Vagina (tissue), 2 donors: ENCODE results near the gene DHRS2. TPM values are rescaled to one million over a fixed set of nuclear protein-coding genes. Genes with fewer than 3 reads are reported as not detected.

Source experiments
- DNase-seq, 2 donors: peaks; one replicate each; pipeline ENCODE4 v3.0.0-alpha.2; 2017; ENCODE audit errors: extremely low spot score in 2 of 2
- H3K27ac ChIP-seq: fragments of 200-600 bp; sonication (generic); one replicate; pipeline ENCODE4 v1.5.1; 2019
- H3K27me3 ChIP-seq: fragments of 200-600 bp; sonication (generic); one replicate; pipeline ENCODE4 v1.5.1; 2019
- H3K36me3 ChIP-seq, 2 donors: fragments of 200-600 bp; sonication (generic); one replicate each; pipeline ENCODE4 v1.5.1; 2017 to 2019
- H3K4me1 ChIP-seq: fragments of 200-600 bp; sonication (generic); one replicate; pipeline ENCODE4 v1.5.1; 2019
- H3K4me3 ChIP-seq, 2 donors: fragments of 200-600 bp; sonication (generic); 1 replicate in 1 of 2; 2 replicates in 1 of 2; pipeline ENCODE4 v1.5.1; 2016 to 2019
- H3K9me3 ChIP-seq: fragments of 200-600 bp; sonication (generic); one replicate; pipeline ENCODE4 v1.5.1; 2019
- CTCF ChIP-seq, 3 experiments: fragments of 450-650 bp in 2 of 3; fragments of 200-600 bp in 1 of 3; sonication (generic) in 1 of 3; IDR thresholded peaks; one replicate each; pipeline ENCODE4 v1.5.1; 2017 to 2019; ENCODE audit warnings: antibody characterized with exemption in 3 of 3, mild to moderate bottlenecking in 2 of 3, moderate library complexity in 2 of 3
- POLR2A ChIP-seq, 2 donors: fragments of 450-650 bp; IDR thresholded peaks; one replicate each; pipeline ENCODE4 v1.6.1; 2017; ENCODE audit warnings: antibody characterized with exemption in 2 of 2, mild to moderate bottlenecking in 2 of 2, moderate library complexity in 2 of 2
- POLR2AphosphoS5 ChIP-seq, 2 donors: sonication (generic); formaldehyde crosslinking; IDR thresholded peaks; one replicate each; pipeline ENCODE4 v1.9.0; 2017; ENCODE audit warnings: antibody characterized with exemption in 2 of 2, mild to moderate bottlenecking in 2 of 2, low read depth in 1 of 2; ENCODE audit not compliant: insufficient read depth in 1 of 2
- intact Hi-C: fragments of 100-400 bp; cut with DNase I; formaldehyde crosslinking; loops from one replicate; pipeline ENCODE4 v1.15.1; 2023
- total RNA-seq: library from RNA; depleted of rRNA; stranded (reverse); fragments of >200 nt; gene quantifications from one replicate; pipeline ENCODE4 v1.2.3, GENCODE V29; 2016

Gene DHRS2
- total RNA-seq, 1 donor from 2014 or later: 0.25 TPM

DNA sequence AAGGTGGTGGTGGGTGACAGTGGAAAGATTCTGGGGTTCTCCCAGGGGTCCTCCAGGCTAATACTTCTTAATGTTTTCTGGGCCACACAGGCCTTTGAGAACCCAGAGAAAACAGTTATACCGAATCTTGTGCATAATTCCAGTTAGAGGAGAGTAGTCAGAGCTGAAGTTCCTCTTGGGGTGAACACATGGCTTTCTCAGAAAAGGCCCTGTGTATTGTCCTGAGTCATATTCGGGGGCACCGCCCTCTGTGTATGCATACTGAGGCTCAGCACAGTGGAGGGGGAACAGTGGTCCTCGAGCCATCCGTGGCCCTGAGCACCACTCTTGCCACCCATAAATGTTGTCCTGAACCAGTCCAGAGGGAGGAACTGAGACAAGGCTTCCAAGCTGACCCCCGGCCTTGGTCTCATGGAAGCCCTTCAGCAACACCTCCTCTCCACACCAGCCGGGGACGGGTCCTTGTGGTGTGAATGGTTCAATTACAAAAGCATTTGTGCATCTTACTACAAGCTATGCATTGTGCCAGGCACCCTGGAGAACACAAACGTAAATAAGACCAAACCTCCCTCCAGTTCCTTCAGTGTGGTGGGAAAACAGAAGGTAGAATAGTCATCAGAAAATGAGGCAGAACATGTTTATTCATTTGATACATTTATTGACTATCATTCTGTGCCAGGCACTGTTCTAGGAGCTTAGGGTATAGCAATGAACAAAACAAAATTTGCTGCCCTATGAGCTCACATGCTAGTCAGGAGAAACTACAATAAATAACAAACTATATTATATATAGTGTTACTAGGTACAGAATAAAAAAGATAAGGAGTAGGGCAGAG, 9.9 kb downstream of the DHRS2 start:
- Histone ChIP-seq H3K36me3 (no peaks in the 10 kb centered on the region), H3K27ac (no peak overlapping the region), H3K4me1 (peaks cover 12% of the 10 kb centered on the region), H3K27me3 (no peaks in the 10 kb centered on the region), H3K4me3 (no peak overlapping the region), H3K9me3 (no peaks in the 10 kb centered on the region)
- TF ChIP-seq POLR2AphosphoS5 (IDR thresholded peaks at IDR 0.05; ENCODE audit: insufficient read depth in 1 of 2, low read depth in 1 of 2): no peak
- no peak for TF ChIP-seq POLR2A (IDR thresholded peaks at IDR 0.05)
- no peak for TF ChIP-seq CTCF (IDR thresholded peaks at IDR 0.05)
- intact Hi-C loops: no loop called here
- DNase-seq: no peak

DNA sequence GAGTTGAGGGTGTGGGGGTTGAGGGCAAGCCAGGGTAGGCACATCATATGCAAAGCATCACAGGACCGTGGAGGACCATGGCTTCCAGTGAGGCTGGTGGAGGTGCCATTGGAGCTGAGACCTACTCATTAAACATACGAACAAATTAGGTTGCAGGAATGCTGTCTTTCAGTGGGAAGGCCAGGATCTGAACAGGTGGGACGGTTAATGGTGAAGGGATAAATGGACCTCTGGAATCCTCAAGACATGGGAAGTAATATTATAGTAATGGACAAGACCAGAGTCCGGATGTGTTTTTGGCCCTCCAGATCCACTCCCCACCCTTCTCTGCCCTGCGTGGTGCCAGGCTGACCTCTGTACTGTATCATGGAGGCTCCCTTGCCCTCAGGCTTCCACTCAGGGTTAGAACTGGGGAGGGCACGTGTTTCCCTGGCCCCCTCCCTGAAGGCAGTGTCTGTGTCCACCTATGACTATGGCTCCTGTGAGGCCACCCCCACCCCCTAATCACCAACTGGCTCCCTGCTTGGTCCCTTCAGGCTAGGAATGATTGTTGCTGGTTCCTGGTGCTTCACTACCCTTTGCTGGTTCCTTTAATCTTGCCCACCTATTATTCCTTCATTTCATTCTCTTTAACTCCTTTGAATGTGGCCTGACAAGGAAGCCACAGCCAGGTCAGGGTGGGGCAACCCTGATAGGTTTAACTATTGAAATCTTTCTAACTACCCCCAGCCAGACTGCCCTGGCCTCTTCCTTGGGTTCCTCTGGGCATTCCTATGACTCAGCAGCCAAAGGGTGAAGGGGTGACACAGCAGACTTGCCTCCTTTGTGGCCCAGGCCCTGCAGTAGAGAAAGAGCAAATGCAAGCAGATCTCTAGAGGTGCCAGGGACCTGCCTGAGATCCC, 10.7 kb downstream of the DHRS2 start:
- peaks cover 3% of the 10 kb centered on the region for H3K4me1 ChIP-seq
- H3K9me3 ChIP-seq: no peaks in the 10 kb centered on the region
- H3K36me3 ChIP-seq: no peaks in the 10 kb centered on the region
- intact Hi-C loops: no loop called here
- DNase-seq: no peak
- H3K27ac ChIP-seq: no peak overlapping the region
- H3K27me3 ChIP-seq: no peaks in the 10 kb centered on the region
- TF ChIP-seq POLR2AphosphoS5 (IDR thresholded peaks at IDR 0.05; ENCODE audit: insufficient read depth in 1 of 2, low read depth in 1 of 2) (no peak), POLR2A (IDR thresholded peaks at IDR 0.05) (no peak), CTCF (IDR thresholded peaks at IDR 0.05) (no peak)
- H3K4me3 ChIP-seq: no peak overlapping the region

DNA sequence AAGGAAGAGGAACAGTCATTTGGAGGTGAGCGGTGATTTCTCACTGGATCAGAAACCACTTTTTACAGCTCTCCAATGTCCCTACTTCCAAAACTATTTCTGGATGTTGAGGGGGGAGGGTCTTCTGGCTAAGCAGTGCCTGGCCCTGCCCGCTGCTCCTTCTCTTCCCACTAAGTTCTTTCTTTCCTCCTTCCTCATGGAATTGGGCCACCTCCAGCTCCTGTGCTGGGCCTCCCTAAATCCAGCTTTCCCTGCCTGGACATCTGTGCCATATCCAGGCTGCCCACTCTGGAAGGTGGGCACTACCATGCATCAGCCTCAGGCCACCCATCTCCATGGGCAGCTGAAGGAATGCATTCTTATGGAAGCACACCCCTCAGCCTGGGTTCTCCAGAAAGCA, 11.5 kb downstream of the DHRS2 start:
- TF ChIP-seq POLR2A (IDR thresholded peaks at IDR 0.05) (no peak), CTCF (IDR thresholded peaks at IDR 0.05) (no peak), POLR2AphosphoS5 (IDR thresholded peaks at IDR 0.05; ENCODE audit: insufficient read depth in 1 of 2, low read depth in 1 of 2) (no peak)
- H3K4me3 ChIP-seq: no peak overlapping the region
- H3K9me3 ChIP-seq: no peaks in the 10 kb centered on the region
- DNase-seq: no peak
- intact Hi-C loops: no loop called here
- H3K27me3 ChIP-seq: no peaks in the 10 kb centered on the region
- H3K36me3 ChIP-seq: no peaks in the 10 kb centered on the region
- no peaks in the 10 kb centered on the region for H3K4me1 ChIP-seq
- no peak overlapping the region for H3K27ac ChIP-seq

GRCh38 chr14:23648764-23649460, 12.7 kb downstream of the DHRS2 start:
- intact Hi-C loops: no loop called here
- Histone ChIP-seq H3K36me3 (no peaks in the 10 kb centered on the region), H3K9me3 (no peaks in the 10 kb centered on the region), H3K27me3 (no peaks in the 10 kb centered on the region), H3K4me3 (no peak overlapping the region), H3K4me1 (no peaks in the 10 kb centered on the region), H3K27ac (no peak overlapping the region)
- no peak for TF ChIP-seq POLR2AphosphoS5 (IDR thresholded peaks at IDR 0.05; ENCODE audit: insufficient read depth in 1 of 2, low read depth in 1 of 2)
- TF ChIP-seq CTCF (IDR thresholded peaks at IDR 0.05): no peak
- TF ChIP-seq POLR2A (IDR thresholded peaks at IDR 0.05): no peak
- DNase-seq: no peak
